Measurements from ENCODE around the gene TBC1D10A. TPM values are rescaled to one million over a fixed set of nuclear protein-coding genes. Genes with fewer than 3 reads are reported as not detected.
A peak's percentile ranks its signal among the peaks of the same experiment; 100 is the strongest.

TBC1D10A gene
- total RNA-seq, 1 donor from 2014 or later = 12.6 TPM

GRCh38 chr22:30356449-30357235 lies 29.9 kb upstream of the TBC1D10A start, which contains the start of the genes CCDC157 and SF3A1:
Gene CCDC157 (plus strand): TSS chr22:30357007. CDS start chr22:30366001, 8,994 bp downstream.
Gene SF3A1 (minus strand): TSS chr22:30356894. CDS start chr22:30356792, 102 bp downstream.
- no peaks in the 10 kb centered on the region for H3K27me3 Mint-ChIP-seq (ENCODE audit: unreplicated experiment)
- peak within 1 kb of the TSS; percentile 89 for H3K27ac Mint-ChIP-seq (ENCODE audit: unreplicated experiment)
- peak within 1 kb of the TSS; percentile 95 for H3K4me3 Mint-ChIP-seq (ENCODE audit: unreplicated experiment)
- H3K9me3 Mint-ChIP-seq (ENCODE audit: unreplicated experiment) = no peaks in the 10 kb centered on the region
- H3K4me1 Mint-ChIP-seq (ENCODE audit: unreplicated experiment) = peaks cover 29% of the 10 kb centered on the region
- peak; percentile 94 for DNase-seq (ENCODE audit: extremely low spot score, unreplicated experiment)
- TF ChIP-seq CTCF (IDR thresholded peaks at IDR 0.05) = no peak
- peaks cover 12% of the 10 kb centered on the region for H3K36me3 Mint-ChIP-seq (ENCODE audit: unreplicated experiment)

- H3K27ac Mint-ChIP-seq (ENCODE audit: unreplicated experiment) = no peak overlapping the region
- H3K4me1 Mint-ChIP-seq (ENCODE audit: unreplicated experiment) = peaks cover 29% of the 10 kb centered on the region
- DNase-seq (ENCODE audit: extremely low spot score, unreplicated experiment) = no peak
- H3K27me3 Mint-ChIP-seq (ENCODE audit: unreplicated experiment) = no peaks in the 10 kb centered on the region
- peaks cover 26% of the 10 kb centered on the region for H3K36me3 Mint-ChIP-seq (ENCODE audit: unreplicated experiment)
- H3K9me3 Mint-ChIP-seq (ENCODE audit: unreplicated experiment) = no peaks in the 10 kb centered on the region
- H3K4me3 Mint-ChIP-seq (ENCODE audit: unreplicated experiment) = no peak overlapping the region
- no peak for TF ChIP-seq CTCF (IDR thresholded peaks at IDR 0.05)
These were observed 27.9 kb upstream of the TBC1D10A start for GRCh38 chr22:30354644-30355043.

- H3K27me3 Mint-ChIP-seq (ENCODE audit: unreplicated experiment) = no peaks in the 10 kb centered on the region
- no peaks in the 10 kb centered on the region for H3K9me3 Mint-ChIP-seq (ENCODE audit: unreplicated experiment)
- H3K36me3 Mint-ChIP-seq (ENCODE audit: unreplicated experiment) = peaks cover 33% of the 10 kb centered on the region
- TF ChIP-seq CTCF (IDR thresholded peaks at IDR 0.05) = no peak
- peaks cover 19% of the 10 kb centered on the region for H3K4me1 Mint-ChIP-seq (ENCODE audit: unreplicated experiment)
- no peak overlapping the region for H3K4me3 Mint-ChIP-seq (ENCODE audit: unreplicated experiment)
- H3K27ac Mint-ChIP-seq (ENCODE audit: unreplicated experiment) = no peak overlapping the region
- DNase-seq (ENCODE audit: extremely low spot score, unreplicated experiment) = no peak
These were observed 24.5 kb upstream of the TBC1D10A start for GRCh38 chr22:30351226-30351625.

- DNase-seq (ENCODE audit: extremely low spot score, unreplicated experiment) = no peak
These were observed 22.1 kb upstream of the TBC1D10A start for GRCh38 chr22:30348809-30349208.

More at GRCh38 chr22:30348809-30349208, 22.1 kb upstream of the TBC1D10A start:
- no peaks in the 10 kb centered on the region for H3K27me3 Mint-ChIP-seq (ENCODE audit: unreplicated experiment)
- H3K4me3 Mint-ChIP-seq (ENCODE audit: unreplicated experiment) = no peak overlapping the region
- H3K4me1 Mint-ChIP-seq (ENCODE audit: unreplicated experiment) = no peaks in the 10 kb centered on the region
- H3K36me3 Mint-ChIP-seq (ENCODE audit: unreplicated experiment) = peaks cover 42% of the 10 kb centered on the region
- no peak for TF ChIP-seq CTCF (IDR thresholded peaks at IDR 0.05)
- H3K27ac Mint-ChIP-seq (ENCODE audit: unreplicated experiment) = no peak overlapping the region
- no peaks in the 10 kb centered on the region for H3K9me3 Mint-ChIP-seq (ENCODE audit: unreplicated experiment)

Measured in osteocyte (in vitro differentiated cells).